CD4-positive, alpha-beta T cell treated with Interleukin-17A for 4 hours (primary cell): ENCODE results near the gene CGNL1.

Source experiments
- DNase-seq: peaks from one replicate; pipeline ENCODE4 v3.0.0-alpha.2; 2020; ENCODE audit warnings: mixed read lengths

Gene CGNL1

GRCh38 chr15:57375827-57376695 lies at the start of gene CGNL1:
Gene CGNL1, plus strand, starts transcription at chr15:57376505. Its CDS starts 61,495 bp downstream, at chr15:57438000.
- DNase-seq: no peak

- no peak for DNase-seq
Measured at GRCh38 chr15:57327985-57328471, 48.3 kb upstream of the CGNL1 start.

- no peak for DNase-seq
Measured at GRCh38 chr15:57328479-57328878, 47.8 kb upstream of the CGNL1 start.

- DNase-seq: no peak
Measured at GRCh38 chr15:57328897-57329296, 47.4 kb upstream of the CGNL1 start.

GRCh38 chr15:57329582-57330367 lies 46.5 kb upstream of the CGNL1 start:
- no peak for DNase-seq

GRCh38 chr15:57330619-57331340 lies 45.5 kb upstream of the CGNL1 start:
- DNase-seq: no peak

- no peak for DNase-seq
Measured at GRCh38 chr15:57332326-57332725, 44.0 kb upstream of the CGNL1 start.

- no peak for DNase-seq
Measured at GRCh38 chr15:57333487-57333886, 42.8 kb upstream of the CGNL1 start.

GRCh38 chr15:57334257-57334656 lies 42.0 kb upstream of the CGNL1 start:
- no peak for DNase-seq

GRCh38 chr15:57335293-57335715 lies 41.0 kb upstream of the CGNL1 start:
- DNase-seq: no peak

GRCh38 chr15:57335719-57336118 lies 40.6 kb upstream of the CGNL1 start:
- DNase-seq: no peak

- DNase-seq: no peak
Measured at GRCh38 chr15:57337868-57338411, 38.4 kb upstream of the CGNL1 start.

GRCh38 chr15:57339321-57339720 lies 37.0 kb upstream of the CGNL1 start:
- no peak for DNase-seq

GRCh38 chr15:57340682-57341259 lies 35.5 kb upstream of the CGNL1 start:
- peak; percentile 34 for DNase-seq

GRCh38 chr15:57343048-57343447 lies 33.3 kb upstream of the CGNL1 start:
- no peak for DNase-seq

GRCh38 chr15:57343498-57343897 lies 32.8 kb upstream of the CGNL1 start:
- DNase-seq: no peak

GRCh38 chr15:57344282-57344681 lies 32.0 kb upstream of the CGNL1 start:
- DNase-seq: no peak

- no peak for DNase-seq
Measured at GRCh38 chr15:57345584-57345983, 30.7 kb upstream of the CGNL1 start.

GRCh38 chr15:57348081-57348480 lies 28.2 kb upstream of the CGNL1 start:
- no peak for DNase-seq

GRCh38 chr15:57352535-57353316 lies 23.6 kb upstream of the CGNL1 start:
- no peak for DNase-seq

GRCh38 chr15:57353317-57353804 lies 22.9 kb upstream of the CGNL1 start:
- DNase-seq: no peak
